Type B pancreatic cell (in vitro differentiated cells): ENCODE results near the gene TRIM36. TPM values are rescaled to one million over a fixed set of nuclear protein-coding genes. Genes with fewer than 3 reads are reported as not detected.

ENCODE experiments used
- DNase-seq: peaks from one replicate; pipeline ENCODE4 v3.0.0; 2021; ENCODE audit warnings: mixed read lengths; ENCODE audit not compliant: unreplicated experiment; ENCODE audit errors: extremely low spot score
- H3K27ac Mint-ChIP-seq: 2 replicates; pipeline ENCODE4 v1.8.0; 2021; ENCODE audit warnings: mild to moderate bottlenecking, mixed read lengths
- H3K27me3 Mint-ChIP-seq: 2 replicates; pipeline ENCODE4 v1.8.0; 2021; ENCODE audit warnings: mixed read lengths
- H3K36me3 Mint-ChIP-seq: 2 replicates; pipeline ENCODE4 v1.8.0; 2021; ENCODE audit warnings: mixed read lengths
- H3K4me1 Mint-ChIP-seq: one replicate; pipeline ENCODE4 v1.8.0; 2021; ENCODE audit warnings: mixed read lengths; ENCODE audit not compliant: unreplicated experiment
- H3K4me3 Mint-ChIP-seq: 2 replicates; pipeline ENCODE4 v1.8.0; 2021; ENCODE audit warnings: mild to moderate bottlenecking, mixed read lengths
- H3K9me3 Mint-ChIP-seq: 2 replicates; pipeline ENCODE4 v1.8.0; 2021; ENCODE audit warnings: mixed read lengths
- total RNA-seq: library from RNA; stranded (reverse); gene quantifications from 2 replicates; pipeline ENCODE4 v1.2.1, GENCODE V29; 2021; ENCODE audit warnings: low replicate concordance
- TF ChIP-seq, protein P1 (sequence below): fragments of 200-600 bp; sonication (generic); conservative IDR thresholded peaks from 2 replicates; pipeline ENCODE4 v1.5.0; 2021; ENCODE audit warnings: antibody characterized with exemption, mild to moderate bottlenecking

Gene TRIM36
- total RNA-seq, 1 donor from 2014 or later = 14.1 TPM

DNA sequence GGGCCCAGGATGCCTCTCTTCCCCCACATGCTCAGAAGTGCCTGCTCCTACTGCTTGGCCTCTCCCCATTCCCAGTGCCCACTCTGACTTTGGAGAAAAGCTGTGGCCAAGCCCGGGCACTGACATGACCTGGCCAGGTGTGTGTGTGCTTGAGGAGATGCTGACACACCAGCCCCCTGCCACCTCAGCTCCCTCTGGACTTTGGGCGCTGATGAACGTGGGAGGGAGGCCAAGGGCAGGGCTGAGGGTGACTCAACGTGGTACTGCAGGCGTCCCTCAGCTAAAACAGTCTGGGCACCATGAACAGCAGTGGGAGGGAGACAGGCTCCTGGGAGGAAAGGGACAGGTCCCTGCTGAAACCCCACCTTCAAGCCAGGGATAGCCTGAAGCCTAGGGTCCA lies 3.9 kb downstream of the TRIM36 start:
- TF ChIP-seq, protein P1, sequence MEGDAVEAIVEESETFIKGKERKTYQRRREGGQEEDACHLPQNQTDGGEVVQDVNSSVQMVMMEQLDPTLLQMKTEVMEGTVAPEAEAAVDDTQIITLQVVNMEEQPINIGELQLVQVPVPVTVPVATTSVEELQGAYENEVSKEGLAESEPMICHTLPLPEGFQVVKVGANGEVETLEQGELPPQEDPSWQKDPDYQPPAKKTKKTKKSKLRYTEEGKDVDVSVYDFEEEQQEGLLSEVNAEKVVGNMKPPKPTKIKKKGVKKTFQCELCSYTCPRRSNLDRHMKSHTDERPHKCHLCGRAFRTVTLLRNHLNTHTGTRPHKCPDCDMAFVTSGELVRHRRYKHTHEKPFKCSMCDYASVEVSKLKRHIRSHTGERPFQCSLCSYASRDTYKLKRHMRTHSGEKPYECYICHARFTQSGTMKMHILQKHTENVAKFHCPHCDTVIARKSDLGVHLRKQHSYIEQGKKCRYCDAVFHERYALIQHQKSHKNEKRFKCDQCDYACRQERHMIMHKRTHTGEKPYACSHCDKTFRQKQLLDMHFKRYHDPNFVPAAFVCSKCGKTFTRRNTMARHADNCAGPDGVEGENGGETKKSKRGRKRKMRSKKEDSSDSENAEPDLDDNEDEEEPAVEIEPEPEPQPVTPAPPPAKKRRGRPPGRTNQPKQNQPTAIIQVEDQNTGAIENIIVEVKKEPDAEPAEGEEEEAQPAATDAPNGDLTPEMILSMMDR = no peak
- Mint-ChIP-seq H3K27me3 (peaks cover 17% of the 10 kb centered on the region), H3K4me1 (no peaks in the 10 kb centered on the region), H3K4me3 (no peak overlapping the region), H3K9me3 (peaks cover 6% of the 10 kb centered on the region), H3K27ac (no peak overlapping the region), H3K36me3 (peaks cover 19% of the 10 kb centered on the region)
- DNase-seq = no peak

DNA sequence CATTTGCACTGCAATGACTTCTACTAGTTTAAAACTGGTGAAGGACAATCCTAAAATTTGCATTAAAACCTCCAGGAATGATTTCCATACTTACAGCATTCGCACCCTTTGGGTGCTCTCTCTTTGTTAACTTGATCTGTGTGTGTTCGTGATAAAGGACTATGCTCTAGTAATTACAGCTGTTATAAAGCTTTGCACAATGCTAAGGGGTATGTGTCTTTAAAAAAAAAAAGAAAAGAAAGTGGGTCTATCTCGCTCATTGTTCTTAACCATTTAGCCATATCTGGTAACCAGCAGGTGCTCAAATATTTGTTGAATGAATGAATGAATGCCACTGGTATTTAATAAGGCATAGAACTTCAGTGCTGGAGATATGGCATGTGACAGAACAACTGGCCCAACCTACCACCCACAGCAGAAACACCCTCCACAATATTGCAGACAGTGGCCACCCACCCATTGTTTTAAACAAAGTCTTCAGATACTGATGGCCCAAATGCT lies 8.7 kb downstream of the TRIM36 start:
- no peak for DNase-seq
- H3K36me3 Mint-ChIP-seq = peaks cover 10% of the 10 kb centered on the region
- no peaks in the 10 kb centered on the region for H3K9me3 Mint-ChIP-seq
- H3K4me3 Mint-ChIP-seq = no peak overlapping the region
- TF ChIP-seq, protein P1 = no peak
- no peaks in the 10 kb centered on the region for H3K4me1 Mint-ChIP-seq
- no peaks in the 10 kb centered on the region for H3K27me3 Mint-ChIP-seq
- no peak overlapping the region for H3K27ac Mint-ChIP-seq

DNA sequence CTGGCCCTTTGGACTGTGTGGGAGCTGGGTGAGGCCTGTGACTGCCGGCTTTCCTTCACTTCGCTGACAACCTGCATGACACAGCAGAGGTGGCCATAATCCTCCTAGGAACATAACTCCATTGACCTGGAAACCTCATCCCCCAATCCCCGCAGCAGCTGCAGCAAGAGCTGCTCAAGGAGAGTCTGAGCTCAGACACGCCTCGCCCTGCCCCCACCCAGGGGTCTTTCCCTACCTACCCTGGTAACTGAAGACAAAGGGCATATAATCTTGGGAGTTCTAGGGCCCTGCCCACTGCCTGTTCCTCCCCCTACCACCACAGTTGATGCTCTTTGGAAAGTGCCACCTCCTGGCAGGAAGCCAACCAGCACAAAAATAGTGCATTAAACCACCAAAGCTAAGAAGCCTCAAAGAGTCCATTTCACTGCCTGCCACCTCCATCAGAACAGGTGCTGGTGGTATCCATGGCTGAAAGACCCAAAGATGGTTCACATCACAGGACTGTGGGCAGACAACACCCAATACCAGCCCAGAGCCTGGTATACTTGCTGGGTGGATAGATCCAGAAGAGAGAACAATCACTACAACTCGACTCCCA lies 18.4 kb downstream of the TRIM36 start:
- H3K36me3 Mint-ChIP-seq = peaks cover 26% of the 10 kb centered on the region
- TF ChIP-seq, protein P1 = no peak
- no peak overlapping the region for H3K4me3 Mint-ChIP-seq
- peaks cover 12% of the 10 kb centered on the region for H3K9me3 Mint-ChIP-seq
- H3K27me3 Mint-ChIP-seq = no peaks in the 10 kb centered on the region
- H3K27ac Mint-ChIP-seq = no peak overlapping the region
- no peak for DNase-seq
- H3K4me1 Mint-ChIP-seq = no peaks in the 10 kb centered on the region

DNA sequence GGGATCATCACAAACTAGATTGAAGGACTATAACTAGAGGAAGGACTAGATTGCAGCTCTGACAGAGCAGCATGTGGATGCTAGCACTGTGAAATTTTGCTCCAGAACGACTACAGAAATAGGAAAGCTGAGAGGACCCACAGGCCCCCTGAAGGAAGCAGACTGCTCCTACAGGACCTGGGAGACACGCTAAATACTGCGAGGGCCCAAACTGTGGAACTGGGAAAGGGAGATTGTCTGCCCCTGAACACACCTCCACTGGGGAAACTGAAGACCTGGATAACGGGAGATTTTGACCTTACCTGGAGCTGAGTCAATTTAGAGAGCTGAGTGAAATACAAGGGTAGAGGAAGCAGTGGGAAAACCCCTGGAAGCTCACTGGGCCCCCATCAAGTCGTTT lies 19.2 kb downstream of the TRIM36 start:
- H3K4me3 Mint-ChIP-seq = no peak overlapping the region
- H3K9me3 Mint-ChIP-seq = peaks cover 12% of the 10 kb centered on the region
- TF ChIP-seq, protein P1 = no peak
- H3K4me1 Mint-ChIP-seq = no peaks in the 10 kb centered on the region
- no peak for DNase-seq
- peaks cover 20% of the 10 kb centered on the region for H3K36me3 Mint-ChIP-seq
- H3K27ac Mint-ChIP-seq = no peak overlapping the region
- H3K27me3 Mint-ChIP-seq = no peaks in the 10 kb centered on the region

DNA sequence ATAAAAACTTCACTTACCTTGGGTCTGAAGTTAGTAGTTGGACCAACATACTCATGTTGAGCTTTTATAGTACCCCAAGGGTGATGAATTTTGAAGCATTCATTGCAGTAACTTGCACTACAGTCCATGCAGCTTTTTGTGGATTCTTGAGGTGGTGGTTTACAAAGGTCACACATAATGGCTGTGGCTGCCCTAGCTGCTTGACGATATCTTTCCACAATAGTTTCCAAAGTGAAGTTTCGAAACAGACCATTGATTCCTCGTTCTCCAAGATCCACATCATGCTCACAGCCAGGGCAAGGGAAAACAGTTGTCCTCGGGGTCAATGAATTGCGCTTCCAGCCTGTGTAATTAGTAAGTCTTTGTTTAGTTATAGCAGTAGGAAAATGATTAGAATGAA lies 22.7 kb downstream of the TRIM36 start:
- no peaks in the 10 kb centered on the region for H3K4me1 Mint-ChIP-seq
- H3K4me3 Mint-ChIP-seq = no peak overlapping the region
- peaks cover 7% of the 10 kb centered on the region for H3K9me3 Mint-ChIP-seq
- H3K27ac Mint-ChIP-seq = no peak overlapping the region
- H3K36me3 Mint-ChIP-seq = peaks cover 10% of the 10 kb centered on the region
- DNase-seq = no peak
- no peaks in the 10 kb centered on the region for H3K27me3 Mint-ChIP-seq
- TF ChIP-seq, protein P1 = no peak
